Astrocyte (in vitro differentiated cells and primary cell): ENCODE measurements around the gene KDSR. TPM values are rescaled to one million over a fixed set of nuclear protein-coding genes. Genes with fewer than 3 reads are reported as not detected.

Experiments used
- DNase-seq: peaks from one replicate; pipeline ENCODE4 v3.0.0-alpha.2; 2010; ENCODE audit warnings: low read depth
- FAIRE-seq: peaks from 2 replicates; lab custom pipeline; 2011; peaks lifted over from hg19 to GRCh38; lab: Jason Lieb, UNC
- H2AFZ ChIP-seq: 2 replicates; pipeline ENCODE4 v1.6.0; 2012; ENCODE audit warnings: low read depth, low read length, inconsistent platforms
- H3K27ac ChIP-seq: 2 replicates; pipeline ENCODE4 v1.5.1; 2011; ENCODE audit warnings: low read depth, low read length, inconsistent platforms
- H3K27me3 ChIP-seq: 2 replicates; pipeline ENCODE4 v1.6.0; 2011; ENCODE audit warnings: low read length, inconsistent platforms; ENCODE audit not compliant: insufficient read depth
- H3K36me3 ChIP-seq: 2 replicates; pipeline ENCODE4 v1.5.1; 2011; ENCODE audit warnings: low read length, inconsistent platforms; ENCODE audit not compliant: insufficient read depth
- H3K4me1 ChIP-seq: 2 replicates; pipeline ENCODE4 v1.5.1; 2011; ENCODE audit warnings: low read length, inconsistent platforms; ENCODE audit not compliant: insufficient read depth
- H3K4me2 ChIP-seq: 2 replicates; pipeline ENCODE4 v1.6.0; 2012; ENCODE audit warnings: low read length, inconsistent platforms
- H3K4me3 ChIP-seq: 2 replicates; pipeline ENCODE4 v1.5.1; 2011; ENCODE audit warnings: low read depth, mild to moderate bottlenecking, low read length, inconsistent platforms; ENCODE audit not compliant: insufficient read depth
- H3K79me2 ChIP-seq: 2 replicates; pipeline ENCODE4 v1.6.0; 2012; ENCODE audit warnings: mild to moderate bottlenecking, low read length, inconsistent platforms; ENCODE audit not compliant: insufficient read depth
- H3K9ac ChIP-seq: 2 replicates; pipeline ENCODE4 v1.6.0; 2012; ENCODE audit warnings: mild to moderate bottlenecking, low read length, inconsistent platforms
- H3K9me3 ChIP-seq: 2 replicates; pipeline ENCODE4 v1.5.1; 2012; ENCODE audit warnings: low read depth, mild to moderate bottlenecking, low read length, inconsistent platforms; ENCODE audit not compliant: insufficient read depth
- H4K20me1 ChIP-seq: 2 replicates; pipeline ENCODE4 v1.6.0; 2012; ENCODE audit warnings: low read length, inconsistent platforms; ENCODE audit not compliant: insufficient read depth
- H3K27ac Mint-ChIP-seq: one replicate; pipeline ENCODE4 v1.8.0; 2021; ENCODE audit warnings: mild to moderate bottlenecking, mixed read lengths; ENCODE audit not compliant: unreplicated experiment
- H3K27me3 Mint-ChIP-seq: one replicate; pipeline ENCODE4 v1.8.0; 2021; ENCODE audit warnings: low read depth, mixed read lengths; ENCODE audit not compliant: unreplicated experiment
- H3K36me3 Mint-ChIP-seq: one replicate; pipeline ENCODE4 v1.8.0; 2021; ENCODE audit warnings: low read depth, mixed read lengths; ENCODE audit not compliant: unreplicated experiment
- H3K4me1 Mint-ChIP-seq: one replicate; pipeline ENCODE4 v1.8.0; 2021; ENCODE audit warnings: low read depth, mixed read lengths; ENCODE audit not compliant: unreplicated experiment
- H3K4me3 Mint-ChIP-seq: one replicate; pipeline ENCODE4 v1.8.0; 2021; ENCODE audit warnings: mild to moderate bottlenecking, moderate library complexity, mixed read lengths; ENCODE audit not compliant: unreplicated experiment
- H3K9me3 Mint-ChIP-seq: one replicate; pipeline ENCODE4 v1.8.0; 2021; ENCODE audit warnings: mild to moderate bottlenecking, mixed read lengths; ENCODE audit not compliant: unreplicated experiment
- EZH2 ChIP-seq: IDR thresholded peaks from 2 replicates; pipeline ENCODE4 v1.6.1; 2012; ENCODE audit warnings: mild to moderate bottlenecking, low read length, inconsistent platforms; ENCODE audit not compliant: insufficient read depth
- total RNA-seq: library from RNA; stranded (reverse); gene quantifications from 2 replicates; pipeline ENCODE4 v1.2.1, GENCODE V29; 2021
- TF ChIP-seq, protein P1 (sequence below): IDR thresholded peaks from 2 replicates; pipeline ENCODE4 v1.5.1; 2011; ENCODE audit warnings: low read depth, mild to moderate bottlenecking, inconsistent platforms, low read length, moderate library complexity; ENCODE audit not compliant: insufficient read depth

KDSR gene
- total RNA-seq, 1 donor from 2014 or later: 43.7 TPM

DNA sequence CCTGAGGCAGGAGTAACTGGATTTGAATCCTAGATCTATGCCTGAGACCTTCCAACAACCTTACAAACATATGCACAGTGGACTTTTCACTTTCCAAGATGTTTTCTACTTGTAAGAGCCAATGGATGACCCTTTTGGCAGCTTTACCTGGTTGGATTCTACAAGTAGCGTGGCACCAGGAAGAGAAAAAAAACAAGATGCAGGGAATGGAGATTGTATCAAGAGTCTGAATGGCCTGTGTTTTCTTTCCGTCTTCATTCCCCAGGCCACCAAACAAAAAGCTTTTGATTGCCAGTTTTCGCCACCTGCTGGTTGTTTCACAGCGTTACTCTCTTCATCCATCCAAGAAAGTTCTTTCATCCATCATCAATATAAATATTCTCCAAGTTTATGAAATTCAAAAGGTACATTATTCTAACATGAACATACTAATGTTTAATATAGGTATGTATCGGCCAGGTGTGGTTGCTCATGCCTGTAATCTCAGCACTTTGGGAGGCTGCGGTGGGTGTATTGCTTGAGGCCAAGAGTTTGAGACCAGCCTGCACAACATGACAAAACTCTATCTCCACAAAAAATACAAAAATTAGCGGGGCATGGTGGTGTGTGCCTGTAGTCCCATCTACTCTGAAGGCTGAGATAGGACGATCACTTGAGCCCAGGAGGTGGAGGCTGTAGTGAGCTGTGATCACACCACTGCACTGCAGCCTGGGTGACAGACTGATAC lies 43.9 kb downstream of the KDSR start:
- no peak overlapping the region for H3K4me2 ChIP-seq
- no peak overlapping the region for H3K4me3 ChIP-seq
- no peaks in the 10 kb centered on the region for H3K9me3 ChIP-seq
- peaks cover 11% of the 10 kb centered on the region for H3K4me1 Mint-ChIP-seq
- H3K9me3 Mint-ChIP-seq: no peaks in the 10 kb centered on the region
- peak; percentile 35 for DNase-seq
- H2AFZ ChIP-seq: no peak overlapping the region
- no peak for TF ChIP-seq EZH2
- TF ChIP-seq, protein P1, sequence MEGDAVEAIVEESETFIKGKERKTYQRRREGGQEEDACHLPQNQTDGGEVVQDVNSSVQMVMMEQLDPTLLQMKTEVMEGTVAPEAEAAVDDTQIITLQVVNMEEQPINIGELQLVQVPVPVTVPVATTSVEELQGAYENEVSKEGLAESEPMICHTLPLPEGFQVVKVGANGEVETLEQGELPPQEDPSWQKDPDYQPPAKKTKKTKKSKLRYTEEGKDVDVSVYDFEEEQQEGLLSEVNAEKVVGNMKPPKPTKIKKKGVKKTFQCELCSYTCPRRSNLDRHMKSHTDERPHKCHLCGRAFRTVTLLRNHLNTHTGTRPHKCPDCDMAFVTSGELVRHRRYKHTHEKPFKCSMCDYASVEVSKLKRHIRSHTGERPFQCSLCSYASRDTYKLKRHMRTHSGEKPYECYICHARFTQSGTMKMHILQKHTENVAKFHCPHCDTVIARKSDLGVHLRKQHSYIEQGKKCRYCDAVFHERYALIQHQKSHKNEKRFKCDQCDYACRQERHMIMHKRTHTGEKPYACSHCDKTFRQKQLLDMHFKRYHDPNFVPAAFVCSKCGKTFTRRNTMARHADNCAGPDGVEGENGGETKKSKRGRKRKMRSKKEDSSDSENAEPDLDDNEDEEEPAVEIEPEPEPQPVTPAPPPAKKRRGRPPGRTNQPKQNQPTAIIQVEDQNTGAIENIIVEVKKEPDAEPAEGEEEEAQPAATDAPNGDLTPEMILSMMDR: peak; percentile 86
- peaks cover 4% of the 10 kb centered on the region for H3K27me3 ChIP-seq
- FAIRE-seq: peak; percentile 29
- no peak overlapping the region for H3K9ac ChIP-seq
- no peaks in the 10 kb centered on the region for H4K20me1 ChIP-seq
- H3K79me2 ChIP-seq: no peaks in the 10 kb centered on the region
- H3K4me3 Mint-ChIP-seq: peak overlapping the region; percentile 46
- no peak overlapping the region for H3K27ac Mint-ChIP-seq
- H3K36me3 Mint-ChIP-seq: peaks cover 3% of the 10 kb centered on the region
- H3K36me3 ChIP-seq: no peaks in the 10 kb centered on the region
- H3K4me1 ChIP-seq: peaks cover 11% of the 10 kb centered on the region
- no peak overlapping the region for H3K27ac ChIP-seq
- H3K27me3 Mint-ChIP-seq: peaks cover 12% of the 10 kb centered on the region

DNA sequence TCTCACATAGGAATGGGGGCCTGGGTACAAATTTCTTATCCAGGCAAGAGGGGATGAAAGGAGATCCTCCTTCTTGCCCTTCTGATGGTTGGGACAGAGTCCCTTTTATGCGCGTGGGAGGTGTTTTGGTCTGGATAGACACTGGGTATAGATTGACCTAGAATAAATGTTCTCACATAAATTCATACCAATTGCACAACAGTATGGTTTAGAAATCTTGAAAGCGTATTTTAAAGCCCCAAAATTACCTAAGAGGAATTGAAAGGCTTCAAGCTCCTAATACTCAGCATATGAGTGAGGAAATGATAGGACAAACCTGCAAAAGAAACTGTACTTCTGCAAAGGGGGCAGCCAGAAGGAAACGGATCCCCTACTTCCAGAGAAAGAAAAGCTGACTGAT lies 44.8 kb downstream of the KDSR start:
- H4K20me1 ChIP-seq: no peaks in the 10 kb centered on the region
- no peaks in the 10 kb centered on the region for H3K36me3 ChIP-seq
- TF ChIP-seq, protein P1: no peak
- TF ChIP-seq EZH2: no peak
- DNase-seq (no peak), FAIRE-seq (no peak)
- H3K9me3 ChIP-seq: no peaks in the 10 kb centered on the region
- Mint-ChIP-seq H3K9me3 (no peaks in the 10 kb centered on the region), H3K27me3 (peaks cover 19% of the 10 kb centered on the region), H3K4me3 (no peak overlapping the region), H3K36me3 (peaks cover 3% of the 10 kb centered on the region), H3K27ac (no peak overlapping the region), H3K4me1 (peaks cover 11% of the 10 kb centered on the region)
- H3K27ac ChIP-seq: no peak overlapping the region
- H3K9ac ChIP-seq: no peak overlapping the region
- H3K79me2 ChIP-seq: no peaks in the 10 kb centered on the region
- H2AFZ ChIP-seq: no peak overlapping the region
- peaks cover 16% of the 10 kb centered on the region for H3K4me1 ChIP-seq
- H3K27me3 ChIP-seq: peaks cover 10% of the 10 kb centered on the region
- H3K4me3 ChIP-seq: no peak overlapping the region
- no peak overlapping the region for H3K4me2 ChIP-seq

DNA sequence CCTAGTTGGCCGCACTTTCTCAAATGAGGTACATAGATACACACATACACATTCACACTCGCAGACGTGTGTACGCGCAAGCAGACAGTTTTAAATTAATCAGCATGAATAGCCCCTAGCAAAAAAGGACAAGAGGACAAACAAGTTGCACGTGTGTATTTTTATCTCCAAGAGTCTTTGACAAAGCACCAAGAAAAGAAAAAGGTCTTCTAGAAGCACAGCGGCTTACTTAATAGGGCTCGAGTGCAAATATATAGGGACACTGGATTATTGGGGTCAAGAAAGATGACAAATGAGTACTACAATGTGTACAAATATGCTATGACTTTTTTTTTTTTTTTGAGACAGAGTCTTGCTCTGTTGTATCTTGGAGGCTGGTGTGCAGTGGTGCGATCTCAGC lies 45.7 kb downstream of the KDSR start:
- H3K27me3 Mint-ChIP-seq: peaks cover 19% of the 10 kb centered on the region
- H3K9ac ChIP-seq: peak overlapping the region; percentile 83
- H3K4me3 ChIP-seq: no peak overlapping the region
- peaks cover 11% of the 10 kb centered on the region for H3K4me1 Mint-ChIP-seq
- H3K79me2 ChIP-seq: no peaks in the 10 kb centered on the region
- H3K4me1 ChIP-seq: peaks cover 16% of the 10 kb centered on the region
- TF ChIP-seq, protein P1: no peak
- TF ChIP-seq EZH2: no peak
- no peaks in the 10 kb centered on the region for H4K20me1 ChIP-seq
- peaks cover 3% of the 10 kb centered on the region for H3K36me3 Mint-ChIP-seq
- no peak overlapping the region for H3K27ac Mint-ChIP-seq
- H3K4me3 Mint-ChIP-seq: peak overlapping the region; percentile 87
- FAIRE-seq: no peak
- H3K36me3 ChIP-seq: no peaks in the 10 kb centered on the region
- DNase-seq: no peak
- peak overlapping the region; percentile 84 for H2AFZ ChIP-seq
- no peak overlapping the region for H3K27ac ChIP-seq
- peaks cover 10% of the 10 kb centered on the region for H3K27me3 ChIP-seq
- H3K9me3 Mint-ChIP-seq: no peaks in the 10 kb centered on the region
- H3K4me2 ChIP-seq: peak overlapping the region; percentile 92
- H3K9me3 ChIP-seq: no peaks in the 10 kb centered on the region
